ENCODE measurements around the gene DNM3. TPM values are rescaled to one million over a fixed set of nuclear protein-coding genes. Genes with fewer than 3 reads are reported as not detected.

DNM3 gene
- total RNA-seq, 1 experiment from 2014 or later, result 1.2 TPM

DNA sequence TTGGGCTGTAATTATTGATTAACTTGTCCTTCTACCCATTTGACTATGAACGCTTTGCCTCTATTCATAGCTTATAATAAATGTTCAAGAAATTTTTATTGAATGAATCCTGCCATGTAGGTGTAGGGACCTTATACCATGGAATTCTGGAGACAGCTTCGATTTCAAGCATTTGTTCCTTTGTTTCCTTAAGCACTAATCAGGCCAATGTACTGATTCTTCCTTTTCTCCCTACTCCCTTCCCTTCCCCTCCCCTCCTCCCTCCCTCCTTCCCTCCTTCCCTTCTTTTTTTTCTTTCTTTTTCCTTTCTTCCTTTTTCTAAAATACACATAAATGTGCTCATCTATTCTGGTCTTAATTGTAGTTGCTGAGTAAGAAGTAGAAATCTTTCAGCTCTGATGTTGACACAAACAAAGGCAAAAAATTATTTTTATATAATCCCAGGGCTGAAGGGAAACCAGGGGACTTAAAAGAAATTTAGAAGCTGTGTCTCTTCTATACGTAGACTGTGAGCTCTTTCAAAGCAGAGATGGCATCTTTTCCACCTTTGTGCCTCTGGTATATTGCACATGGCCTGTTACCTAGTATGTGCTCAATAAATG is 24.9 kb upstream of the DNM3 start:
- Mint-ChIP-seq H3K9me3 (ENCODE audit: low read depth, unreplicated experiment) (no peaks in the 10 kb centered on the region), H3K4me1 (ENCODE audit: low read depth, unreplicated experiment) (peaks cover 14% of the 10 kb centered on the region), H3K27me3 (ENCODE audit: unreplicated experiment) (no peaks in the 10 kb centered on the region), H3K27ac (ENCODE audit: unreplicated experiment) (no peak overlapping the region), H3K4me3 (ENCODE audit: low read depth, unreplicated experiment) (no peak overlapping the region), H3K36me3 (ENCODE audit: insufficient read depth, unreplicated experiment) (no peaks in the 10 kb centered on the region)
- no peak for DNase-seq
- no TSS peak for BruUV-seq (replicated peaks)
- CTCF ChIA-PET, result interaction anchor here (0.6 to 0.9 kb wide), 2 partner anchors 13 to 65 kb away, joined by 3 read pairs; no protein-coding TSS in a partner anchor
- TF ChIP-seq, protein P1, sequence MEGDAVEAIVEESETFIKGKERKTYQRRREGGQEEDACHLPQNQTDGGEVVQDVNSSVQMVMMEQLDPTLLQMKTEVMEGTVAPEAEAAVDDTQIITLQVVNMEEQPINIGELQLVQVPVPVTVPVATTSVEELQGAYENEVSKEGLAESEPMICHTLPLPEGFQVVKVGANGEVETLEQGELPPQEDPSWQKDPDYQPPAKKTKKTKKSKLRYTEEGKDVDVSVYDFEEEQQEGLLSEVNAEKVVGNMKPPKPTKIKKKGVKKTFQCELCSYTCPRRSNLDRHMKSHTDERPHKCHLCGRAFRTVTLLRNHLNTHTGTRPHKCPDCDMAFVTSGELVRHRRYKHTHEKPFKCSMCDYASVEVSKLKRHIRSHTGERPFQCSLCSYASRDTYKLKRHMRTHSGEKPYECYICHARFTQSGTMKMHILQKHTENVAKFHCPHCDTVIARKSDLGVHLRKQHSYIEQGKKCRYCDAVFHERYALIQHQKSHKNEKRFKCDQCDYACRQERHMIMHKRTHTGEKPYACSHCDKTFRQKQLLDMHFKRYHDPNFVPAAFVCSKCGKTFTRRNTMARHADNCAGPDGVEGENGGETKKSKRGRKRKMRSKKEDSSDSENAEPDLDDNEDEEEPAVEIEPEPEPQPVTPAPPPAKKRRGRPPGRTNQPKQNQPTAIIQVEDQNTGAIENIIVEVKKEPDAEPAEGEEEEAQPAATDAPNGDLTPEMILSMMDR (IDR thresholded peaks at IDR 0.05; ENCODE audit: unreplicated experiment), result no peak
- intact Hi-C loops (cut with micrococcal nuclease; ENCODE audit: unreplicated experiment), result no loop called here

DNA sequence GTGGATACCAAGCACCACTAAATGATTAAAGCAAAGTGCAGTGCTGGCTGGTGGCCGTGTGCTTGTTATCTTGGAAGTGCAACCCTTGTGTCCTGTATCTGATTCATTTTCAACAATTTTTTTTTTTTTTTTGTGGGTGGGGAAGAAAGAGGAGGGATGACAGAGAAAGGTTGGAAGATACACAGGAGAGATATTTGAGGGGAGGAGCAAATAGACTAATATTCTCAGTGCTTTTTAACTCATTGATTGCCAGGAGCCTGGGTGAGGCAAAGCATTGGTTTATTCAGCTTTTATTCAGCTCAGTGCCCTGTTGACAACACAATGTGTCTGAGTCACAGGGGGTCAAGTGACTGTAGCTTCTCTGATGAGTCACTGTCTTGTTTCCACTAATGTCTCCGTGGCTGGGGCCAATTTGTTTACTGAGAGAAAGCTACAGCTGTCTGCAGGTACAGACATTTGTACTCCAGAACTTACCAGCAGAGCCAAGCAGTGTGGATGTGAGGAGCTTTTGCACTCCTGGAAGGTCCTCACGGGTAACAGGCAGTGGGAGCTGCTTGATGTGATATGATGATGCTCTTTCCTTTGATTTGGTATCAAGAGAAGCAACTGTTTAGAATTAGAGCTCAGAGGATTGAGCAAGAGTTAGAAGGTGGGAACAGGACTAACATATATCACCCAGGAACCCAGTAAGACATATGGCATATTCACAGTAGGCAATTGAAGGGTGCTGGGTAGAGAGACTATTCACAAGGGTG is 23.6 kb upstream of the DNM3 start:
- BruUV-seq (replicated peaks), result no TSS peak
- peak; percentile 8 for DNase-seq
- Mint-ChIP-seq H3K36me3 (ENCODE audit: insufficient read depth, unreplicated experiment) (no peaks in the 10 kb centered on the region), H3K4me3 (ENCODE audit: low read depth, unreplicated experiment) (no peak overlapping the region), H3K9me3 (ENCODE audit: low read depth, unreplicated experiment) (no peaks in the 10 kb centered on the region), H3K27me3 (ENCODE audit: unreplicated experiment) (no peaks in the 10 kb centered on the region), H3K4me1 (ENCODE audit: low read depth, unreplicated experiment) (peaks cover 14% of the 10 kb centered on the region), H3K27ac (ENCODE audit: unreplicated experiment) (no peak overlapping the region)
- TF ChIP-seq, protein P1 (IDR thresholded peaks at IDR 0.05; ENCODE audit: unreplicated experiment), result no peak
- CTCF ChIA-PET, result interaction anchor here (0.7 to 0.8 kb wide), 4 partner anchors 11 to 231 kb away, joined by 3 to 6 read pairs (median 3); no protein-coding TSS in a partner anchor
- intact Hi-C loops (cut with micrococcal nuclease; ENCODE audit: unreplicated experiment), result no loop called here

- intact Hi-C loops (cut with micrococcal nuclease; ENCODE audit: unreplicated experiment), result no loop called here
- TF ChIP-seq, protein P1 (IDR thresholded peaks at IDR 0.05; ENCODE audit: unreplicated experiment), result no peak
- CTCF ChIA-PET, result no interaction called here
- peaks cover 2% of the 10 kb centered on the region for H3K9me3 Mint-ChIP-seq (ENCODE audit: low read depth, unreplicated experiment)
- H3K4me1 Mint-ChIP-seq (ENCODE audit: low read depth, unreplicated experiment), result peaks cover 14% of the 10 kb centered on the region
- DNase-seq, result no peak
- no peaks in the 10 kb centered on the region for H3K36me3 Mint-ChIP-seq (ENCODE audit: insufficient read depth, unreplicated experiment)
- H3K27ac Mint-ChIP-seq (ENCODE audit: unreplicated experiment), result no peak overlapping the region
- H3K27me3 Mint-ChIP-seq (ENCODE audit: unreplicated experiment), result peaks cover 7% of the 10 kb centered on the region
- H3K4me3 Mint-ChIP-seq (ENCODE audit: low read depth, unreplicated experiment), result no peak overlapping the region
- BruUV-seq (replicated peaks), result no TSS peak
Observed at GRCh38 chr1:171819946-171820345, 21.4 kb upstream of the DNM3 start.

- intact Hi-C loops (cut with micrococcal nuclease; ENCODE audit: unreplicated experiment), result no loop called here
- TF ChIP-seq, protein P1 (IDR thresholded peaks at IDR 0.05; ENCODE audit: unreplicated experiment), result no peak
- H3K27ac Mint-ChIP-seq (ENCODE audit: unreplicated experiment), result no peak overlapping the region
- peaks cover 22% of the 10 kb centered on the region for H3K9me3 Mint-ChIP-seq (ENCODE audit: low read depth, unreplicated experiment)
- DNase-seq, result no peak
- H3K36me3 Mint-ChIP-seq (ENCODE audit: insufficient read depth, unreplicated experiment), result no peaks in the 10 kb centered on the region
- H3K4me1 Mint-ChIP-seq (ENCODE audit: low read depth, unreplicated experiment), result no peaks in the 10 kb centered on the region
- CTCF ChIA-PET, result no interaction called here
- no peak overlapping the region for H3K4me3 Mint-ChIP-seq (ENCODE audit: low read depth, unreplicated experiment)
- no TSS peak for BruUV-seq (replicated peaks)
- H3K27me3 Mint-ChIP-seq (ENCODE audit: unreplicated experiment), result peaks cover 41% of the 10 kb centered on the region
Observed at GRCh38 chr1:171826973-171827372, 14.3 kb upstream of the DNM3 start.
